GM12873 (cell line): ENCODE results near the gene OR2AG2.

Experiments
- CTCF ChIP-seq: IDR thresholded peaks from 2 replicates; pipeline ENCODE4 v1.5.1; 2012; ENCODE audit warnings: low read depth, mild to moderate bottlenecking, moderate library complexity, low read length, control low read depth; ENCODE audit not compliant: insufficient read depth; ENCODE audit errors: missing control alignments

Gene OR2AG2

GRCh38 chr11:6738590-6738989, 33.2 kb downstream of the OR2AG2 start:
- no peak for TF ChIP-seq CTCF

GRCh38 chr11:6737872-6738466, 33.8 kb downstream of the OR2AG2 start:
- TF ChIP-seq CTCF, result peak; percentile 70

- no peak for TF ChIP-seq CTCF
Measured at GRCh38 chr11:6736495-6737121, 35.2 kb downstream of the OR2AG2 start.

- no peak for TF ChIP-seq CTCF
Measured at GRCh38 chr11:6735306-6735705, 36.5 kb downstream of the OR2AG2 start.

- TF ChIP-seq CTCF, result no peak
Measured at GRCh38 chr11:6734616-6735015, 37.2 kb downstream of the OR2AG2 start.

DNA sequence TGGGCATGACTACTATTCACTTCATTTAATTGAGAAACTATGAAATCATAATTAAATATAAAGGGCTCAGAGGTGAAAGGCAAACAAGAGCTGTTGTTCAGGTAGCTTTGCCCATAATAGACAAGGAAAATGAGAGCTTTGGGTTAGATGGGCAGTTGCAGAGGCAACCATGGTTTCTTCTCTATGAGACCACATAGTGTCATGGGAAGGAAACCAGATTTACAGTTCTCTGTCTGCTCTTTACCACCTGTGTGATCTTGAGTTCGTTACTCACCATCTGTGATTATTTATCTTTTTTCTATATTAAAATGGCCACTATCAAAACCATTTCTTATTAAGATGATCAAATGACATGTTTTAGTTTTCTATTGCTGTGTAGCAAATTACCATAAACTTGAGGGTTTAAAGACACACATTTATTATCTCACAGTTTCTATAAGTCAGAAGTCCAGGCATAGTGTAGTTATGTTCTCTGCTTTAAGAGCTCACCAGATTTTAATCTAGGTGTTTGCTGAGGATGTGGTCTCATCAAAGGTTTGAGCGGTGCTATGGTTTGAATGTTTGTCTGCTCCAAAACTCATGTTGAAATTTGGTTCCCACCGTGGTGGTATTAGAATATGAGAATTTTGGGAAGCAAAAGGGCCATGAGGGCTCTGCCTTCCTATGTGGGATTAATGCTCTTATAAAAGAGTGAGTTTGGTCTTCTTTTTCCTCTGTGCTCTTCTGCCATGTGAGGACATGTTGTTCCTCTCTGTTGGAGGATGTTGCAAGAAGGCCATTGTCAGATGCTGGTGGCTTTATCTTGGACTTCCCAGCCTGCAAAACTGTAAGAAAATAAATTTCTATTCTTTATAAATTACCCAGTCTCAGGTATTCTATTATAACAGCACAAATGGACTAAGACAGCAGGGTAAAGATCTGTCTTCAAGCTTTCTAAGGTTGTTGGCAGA, 38.2 kb downstream of the OR2AG2 start:
- TF ChIP-seq CTCF, result no peak
